Measurements from ENCODE around the gene ZSWIM8.
A peak's percentile ranks its signal among the peaks of the same experiment; 100 is the strongest.

The ZSWIM8 gene

DNA sequence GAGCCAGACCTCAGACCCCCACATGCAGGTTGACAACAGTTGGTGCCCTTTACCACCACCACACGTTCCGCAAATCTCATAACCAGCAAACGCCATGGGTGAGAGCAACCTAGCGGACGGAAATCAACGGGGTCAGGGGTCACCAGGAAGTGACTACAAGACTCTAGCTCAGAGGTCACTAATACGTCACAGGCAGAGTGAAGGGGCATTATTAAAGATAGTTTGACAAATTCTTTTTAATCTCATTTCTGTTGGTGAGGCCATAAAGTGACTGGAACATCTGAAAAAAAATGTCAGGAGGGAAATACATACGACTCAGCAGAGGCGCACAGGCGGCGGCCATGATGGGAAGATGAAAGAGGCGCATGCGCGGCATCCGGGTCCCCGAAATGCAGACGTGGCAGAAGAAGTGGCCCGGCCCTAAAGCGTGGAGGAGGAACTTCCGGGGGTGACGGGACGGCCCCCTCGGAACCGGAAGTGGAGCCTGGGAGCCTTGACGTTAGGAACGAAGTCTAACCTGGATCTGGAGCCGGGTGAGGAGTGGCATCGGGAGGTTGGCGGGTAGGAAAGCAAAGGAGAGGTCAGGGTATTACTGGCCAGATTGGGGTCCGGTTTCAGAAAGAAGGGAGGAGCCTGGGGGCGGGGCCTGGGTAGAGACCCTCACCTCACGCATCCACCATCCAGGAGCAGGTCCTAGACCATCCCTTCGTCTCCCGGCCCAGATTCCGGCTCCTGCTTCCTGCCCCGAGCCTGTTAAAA lies 41.3 kb upstream of the ZSWIM8 start, which contains the start of gene SEC24C (continued):
- TF ChIP-seq ZNF510 (tag by site-specific recombination; IDR thresholded peaks at IDR 0.05; ENCODE audit: insufficient replicate concordance) (no peak), SP7 (tag by site-specific recombination; IDR thresholded peaks at IDR 0.05) (peak; percentile 74), ZNF600 (tag by site-specific recombination; IDR thresholded peaks at IDR 0.05) (peak; percentile 73), IKZF3 (tag by site-specific recombination; IDR thresholded peaks at IDR 0.05) (0 out of 2 replicates have a peak, but pooled peaks have one; percentile 17), ZBTB48 (tag by site-specific recombination; IDR thresholded peaks at IDR 0.05) (no peak), ZNF561 (tag by site-specific recombination; IDR thresholded peaks at IDR 0.05; ENCODE audit: borderline replicate concordance) (0 out of 2 replicates have a peak, but pooled peaks have one; percentile 67), ZNF394 (tag by site-specific recombination; IDR thresholded peaks at IDR 0.05; ENCODE audit: borderline replicate concordance) (peak; percentile 72; the same call in 1 of the 2 replicates), SP2 (tag by site-specific recombination; IDR thresholded peaks at IDR 0.05) (peak; percentile 98), ZNF223 (tag by site-specific recombination; IDR thresholded peaks at IDR 0.05) (no peak), KLF1 (tag by site-specific recombination; IDR thresholded peaks at IDR 0.05) (no peak), ZNF391 (tag by site-specific recombination; IDR thresholded peaks at IDR 0.05; ENCODE audit: borderline replicate concordance, low read depth) (no peak), ZNF629 (tag by site-specific recombination; IDR thresholded peaks at IDR 0.05) (peak; percentile 99), ZNF670 (tag by site-specific recombination; IDR thresholded peaks at IDR 0.05; ENCODE audit: low read depth) (no peak), ZBTB21 (tag by site-specific recombination; IDR thresholded peaks at IDR 0.05) (peak; percentile 99), GLIS2 (tag by site-specific recombination; IDR thresholded peaks at IDR 0.05) (peak; percentile 80; the same call in 1 of the 2 replicates), GFI1B (tag by site-specific recombination; IDR thresholded peaks at IDR 0.05) (no peak)
- TF ChIP-seq, protein P1, sequence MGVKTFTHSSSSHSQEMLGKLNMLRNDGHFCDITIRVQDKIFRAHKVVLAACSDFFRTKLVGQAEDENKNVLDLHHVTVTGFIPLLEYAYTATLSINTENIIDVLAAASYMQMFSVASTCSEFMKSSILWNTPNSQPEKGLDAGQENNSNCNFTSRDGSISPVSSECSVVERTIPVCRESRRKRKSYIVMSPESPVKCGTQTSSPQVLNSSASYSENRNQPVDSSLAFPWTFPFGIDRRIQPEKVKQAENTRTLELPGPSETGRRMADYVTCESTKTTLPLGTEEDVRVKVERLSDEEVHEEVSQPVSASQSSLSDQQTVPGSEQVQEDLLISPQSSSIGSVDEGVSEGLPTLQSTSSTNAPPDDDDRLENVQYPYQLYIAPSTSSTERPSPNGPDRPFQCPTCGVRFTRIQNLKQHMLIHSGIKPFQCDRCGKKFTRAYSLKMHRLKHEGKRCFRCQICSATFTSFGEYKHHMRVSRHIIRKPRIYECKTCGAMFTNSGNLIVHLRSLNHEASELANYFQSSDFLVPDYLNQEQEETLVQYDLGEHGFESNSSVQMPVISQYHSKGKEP (tag by site-specific recombination; IDR thresholded peaks at IDR 0.05), result 0 out of 2 replicates have a peak, but pooled peaks have one; percentile 18
- TF ChIP-seq, protein P2, sequence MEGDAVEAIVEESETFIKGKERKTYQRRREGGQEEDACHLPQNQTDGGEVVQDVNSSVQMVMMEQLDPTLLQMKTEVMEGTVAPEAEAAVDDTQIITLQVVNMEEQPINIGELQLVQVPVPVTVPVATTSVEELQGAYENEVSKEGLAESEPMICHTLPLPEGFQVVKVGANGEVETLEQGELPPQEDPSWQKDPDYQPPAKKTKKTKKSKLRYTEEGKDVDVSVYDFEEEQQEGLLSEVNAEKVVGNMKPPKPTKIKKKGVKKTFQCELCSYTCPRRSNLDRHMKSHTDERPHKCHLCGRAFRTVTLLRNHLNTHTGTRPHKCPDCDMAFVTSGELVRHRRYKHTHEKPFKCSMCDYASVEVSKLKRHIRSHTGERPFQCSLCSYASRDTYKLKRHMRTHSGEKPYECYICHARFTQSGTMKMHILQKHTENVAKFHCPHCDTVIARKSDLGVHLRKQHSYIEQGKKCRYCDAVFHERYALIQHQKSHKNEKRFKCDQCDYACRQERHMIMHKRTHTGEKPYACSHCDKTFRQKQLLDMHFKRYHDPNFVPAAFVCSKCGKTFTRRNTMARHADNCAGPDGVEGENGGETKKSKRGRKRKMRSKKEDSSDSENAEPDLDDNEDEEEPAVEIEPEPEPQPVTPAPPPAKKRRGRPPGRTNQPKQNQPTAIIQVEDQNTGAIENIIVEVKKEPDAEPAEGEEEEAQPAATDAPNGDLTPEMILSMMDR (tag by site-specific recombination; IDR thresholded peaks at IDR 0.05), result peak; percentile 58; the same call in 1 of the 2 replicates
- TF ChIP-seq, protein P3, sequence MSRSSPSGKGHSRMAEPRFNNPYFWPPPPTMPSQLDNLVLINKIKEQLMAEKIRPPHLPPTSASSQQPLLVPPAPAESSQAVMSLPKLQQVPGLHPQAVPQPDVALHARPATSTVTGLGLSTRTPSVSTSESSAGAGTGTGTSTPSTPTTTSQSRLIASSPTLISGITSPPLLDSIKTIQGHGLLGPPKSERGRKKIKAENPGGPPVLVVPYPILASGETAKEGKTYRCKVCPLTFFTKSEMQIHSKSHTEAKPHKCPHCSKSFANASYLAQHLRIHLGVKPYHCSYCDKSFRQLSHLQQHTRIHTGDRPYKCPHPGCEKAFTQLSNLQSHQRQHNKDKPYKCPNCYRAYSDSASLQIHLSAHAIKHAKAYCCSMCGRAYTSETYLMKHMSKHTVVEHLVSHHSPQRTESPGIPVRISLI (tag by site-specific recombination; IDR thresholded peaks at IDR 0.05), result peak; percentile 80; the same call in 1 of the 2 replicates
- TF ChIP-seq, protein P4, sequence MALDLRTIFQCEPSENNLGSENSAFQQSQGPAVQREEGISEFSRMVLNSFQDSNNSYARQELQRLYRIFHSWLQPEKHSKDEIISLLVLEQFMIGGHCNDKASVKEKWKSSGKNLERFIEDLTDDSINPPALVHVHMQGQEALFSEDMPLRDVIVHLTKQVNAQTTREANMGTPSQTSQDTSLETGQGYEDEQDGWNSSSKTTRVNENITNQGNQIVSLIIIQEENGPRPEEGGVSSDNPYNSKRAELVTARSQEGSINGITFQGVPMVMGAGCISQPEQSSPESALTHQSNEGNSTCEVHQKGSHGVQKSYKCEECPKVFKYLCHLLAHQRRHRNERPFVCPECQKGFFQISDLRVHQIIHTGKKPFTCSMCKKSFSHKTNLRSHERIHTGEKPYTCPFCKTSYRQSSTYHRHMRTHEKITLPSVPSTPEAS (tag by site-specific recombination; IDR thresholded peaks at IDR 0.05), result peak; percentile 29; the same call in 1 of the 2 replicates
- TF ChIP-seq, protein P5, sequence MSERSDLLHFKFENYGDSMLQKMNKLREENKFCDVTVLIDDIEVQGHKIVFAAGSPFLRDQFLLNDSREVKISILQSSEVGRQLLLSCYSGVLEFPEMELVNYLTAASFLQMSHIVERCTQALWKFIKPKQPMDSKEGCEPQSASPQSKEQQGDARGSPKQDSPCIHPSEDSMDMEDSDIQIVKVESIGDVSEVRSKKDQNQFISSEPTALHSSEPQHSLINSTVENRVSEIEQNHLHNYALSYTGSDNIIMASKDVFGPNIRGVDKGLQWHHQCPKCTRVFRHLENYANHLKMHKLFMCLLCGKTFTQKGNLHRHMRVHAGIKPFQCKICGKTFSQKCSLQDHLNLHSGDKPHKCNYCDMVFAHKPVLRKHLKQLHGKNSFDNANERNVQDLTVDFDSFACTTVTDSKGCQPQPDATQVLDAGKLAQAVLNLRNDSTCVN (tag by site-specific recombination; optimal IDR thresholded peaks at IDR 0.05), result peak; percentile 28
- TF ChIP-seq, protein P6, sequence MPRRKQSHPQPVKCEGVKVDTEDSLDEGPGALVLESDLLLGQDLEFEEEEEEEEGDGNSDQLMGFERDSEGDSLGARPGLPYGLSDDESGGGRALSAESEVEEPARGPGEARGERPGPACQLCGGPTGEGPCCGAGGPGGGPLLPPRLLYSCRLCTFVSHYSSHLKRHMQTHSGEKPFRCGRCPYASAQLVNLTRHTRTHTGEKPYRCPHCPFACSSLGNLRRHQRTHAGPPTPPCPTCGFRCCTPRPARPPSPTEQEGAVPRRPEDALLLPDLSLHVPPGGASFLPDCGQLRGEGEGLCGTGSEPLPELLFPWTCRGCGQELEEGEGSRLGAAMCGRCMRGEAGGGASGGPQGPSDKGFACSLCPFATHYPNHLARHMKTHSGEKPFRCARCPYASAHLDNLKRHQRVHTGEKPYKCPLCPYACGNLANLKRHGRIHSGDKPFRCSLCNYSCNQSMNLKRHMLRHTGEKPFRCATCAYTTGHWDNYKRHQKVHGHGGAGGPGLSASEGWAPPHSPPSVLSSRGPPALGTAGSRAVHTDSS (tag by site-specific recombination; IDR thresholded peaks at IDR 0.05), result no peak
- TF ChIP-seq, protein P7, sequence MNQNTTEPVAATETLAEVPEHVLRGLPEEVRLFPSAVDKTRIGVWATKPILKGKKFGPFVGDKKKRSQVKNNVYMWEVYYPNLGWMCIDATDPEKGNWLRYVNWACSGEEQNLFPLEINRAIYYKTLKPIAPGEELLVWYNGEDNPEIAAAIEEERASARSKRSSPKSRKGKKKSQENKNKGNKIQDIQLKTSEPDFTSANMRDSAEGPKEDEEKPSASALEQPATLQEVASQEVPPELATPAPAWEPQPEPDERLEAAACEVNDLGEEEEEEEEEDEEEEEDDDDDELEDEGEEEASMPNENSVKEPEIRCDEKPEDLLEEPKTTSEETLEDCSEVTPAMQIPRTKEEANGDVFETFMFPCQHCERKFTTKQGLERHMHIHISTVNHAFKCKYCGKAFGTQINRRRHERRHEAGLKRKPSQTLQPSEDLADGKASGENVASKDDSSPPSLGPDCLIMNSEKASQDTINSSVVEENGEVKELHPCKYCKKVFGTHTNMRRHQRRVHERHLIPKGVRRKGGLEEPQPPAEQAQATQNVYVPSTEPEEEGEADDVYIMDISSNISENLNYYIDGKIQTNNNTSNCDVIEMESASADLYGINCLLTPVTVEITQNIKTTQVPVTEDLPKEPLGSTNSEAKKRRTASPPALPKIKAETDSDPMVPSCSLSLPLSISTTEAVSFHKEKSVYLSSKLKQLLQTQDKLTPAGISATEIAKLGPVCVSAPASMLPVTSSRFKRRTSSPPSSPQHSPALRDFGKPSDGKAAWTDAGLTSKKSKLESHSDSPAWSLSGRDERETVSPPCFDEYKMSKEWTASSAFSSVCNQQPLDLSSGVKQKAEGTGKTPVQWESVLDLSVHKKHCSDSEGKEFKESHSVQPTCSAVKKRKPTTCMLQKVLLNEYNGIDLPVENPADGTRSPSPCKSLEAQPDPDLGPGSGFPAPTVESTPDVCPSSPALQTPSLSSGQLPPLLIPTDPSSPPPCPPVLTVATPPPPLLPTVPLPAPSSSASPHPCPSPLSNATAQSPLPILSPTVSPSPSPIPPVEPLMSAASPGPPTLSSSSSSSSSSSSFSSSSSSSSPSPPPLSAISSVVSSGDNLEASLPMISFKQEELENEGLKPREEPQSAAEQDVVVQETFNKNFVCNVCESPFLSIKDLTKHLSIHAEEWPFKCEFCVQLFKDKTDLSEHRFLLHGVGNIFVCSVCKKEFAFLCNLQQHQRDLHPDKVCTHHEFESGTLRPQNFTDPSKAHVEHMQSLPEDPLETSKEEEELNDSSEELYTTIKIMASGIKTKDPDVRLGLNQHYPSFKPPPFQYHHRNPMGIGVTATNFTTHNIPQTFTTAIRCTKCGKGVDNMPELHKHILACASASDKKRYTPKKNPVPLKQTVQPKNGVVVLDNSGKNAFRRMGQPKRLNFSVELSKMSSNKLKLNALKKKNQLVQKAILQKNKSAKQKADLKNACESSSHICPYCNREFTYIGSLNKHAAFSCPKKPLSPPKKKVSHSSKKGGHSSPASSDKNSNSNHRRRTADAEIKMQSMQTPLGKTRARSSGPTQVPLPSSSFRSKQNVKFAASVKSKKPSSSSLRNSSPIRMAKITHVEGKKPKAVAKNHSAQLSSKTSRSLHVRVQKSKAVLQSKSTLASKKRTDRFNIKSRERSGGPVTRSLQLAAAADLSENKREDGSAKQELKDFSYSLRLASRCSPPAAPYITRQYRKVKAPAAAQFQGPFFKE (tag by site-specific recombination; IDR thresholded peaks at IDR 0.05; ENCODE audit: borderline replicate concordance), result no peak

All from HEK293 (cell line).